Measurements from ENCODE around the gene ARHGEF12.

- TF ChIP-seq CTCF (IDR thresholded peaks at IDR 0.05; ENCODE audit: insufficient read depth, low read length, poor library complexity, severe bottlenecking) (no peak), EZH2phosphoT487 (conservative IDR thresholded peaks at IDR 0.05; ENCODE audit: low read length) (no peak)
Observed at GRCh38 chr11:120392314-120392713, 56.1 kb downstream of the ARHGEF12 start.
